Stomach (tissue), 4 donors: ENCODE results near the gene ADGRG1.

Source experiments
- EP300 ChIP-seq: sonication (generic); formaldehyde crosslinking; IDR thresholded peaks from one replicate; pipeline ENCODE4 v1.6.1; 2017; ENCODE audit warnings: antibody characterized with exemption
- POLR2A ChIP-seq, 4 donors: fragments of 450-650 bp; IDR thresholded peaks; one replicate each; pipeline ENCODE4 v1.6.1; 2016; ENCODE audit warnings: antibody characterized with exemption in 4 of 4, control low read depth in 2 of 4, mild to moderate bottlenecking in 1 of 4, moderate library complexity in 1 of 4
- POLR2AphosphoS5 ChIP-seq, 3 donors: sonication (generic); formaldehyde crosslinking; IDR thresholded peaks; one replicate each; pipeline ENCODE4 v1.6.1; 2016; ENCODE audit warnings: antibody characterized with exemption in 3 of 3
- TF ChIP-seq, protein P1 (sequence below), 7 experiments: fragments of 450-650 bp in 4 of 7; fragments of 200-600 bp in 3 of 7; sonication (generic) in 3 of 7; IDR thresholded peaks; one replicate each; pipeline ENCODE4 v1.5.1; 2016 to 2019; ENCODE audit warnings: antibody characterized with exemption in 7 of 7, control low read depth in 2 of 7, mild to moderate bottlenecking in 1 of 7

DNA sequence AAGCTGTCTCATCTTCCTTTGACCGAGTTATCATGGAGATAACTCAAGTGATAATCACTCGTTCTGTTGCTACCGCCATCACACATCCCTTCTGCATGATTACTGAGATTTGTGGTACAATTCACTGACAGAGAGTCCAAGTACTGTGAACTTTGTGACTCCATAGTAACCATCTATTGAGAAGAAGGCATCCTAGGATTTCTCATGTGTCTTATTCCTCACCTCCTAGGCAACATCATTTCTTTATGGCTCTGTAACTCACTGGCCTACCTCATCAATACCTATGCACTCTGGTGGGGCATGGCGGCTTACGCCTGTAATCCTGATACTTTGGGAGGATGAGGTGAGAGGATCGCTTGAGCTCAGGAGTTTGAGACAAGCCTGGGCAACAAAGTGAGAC is 85.6 kb downstream of the ADGRG1 start:
- TF ChIP-seq, protein P1, sequence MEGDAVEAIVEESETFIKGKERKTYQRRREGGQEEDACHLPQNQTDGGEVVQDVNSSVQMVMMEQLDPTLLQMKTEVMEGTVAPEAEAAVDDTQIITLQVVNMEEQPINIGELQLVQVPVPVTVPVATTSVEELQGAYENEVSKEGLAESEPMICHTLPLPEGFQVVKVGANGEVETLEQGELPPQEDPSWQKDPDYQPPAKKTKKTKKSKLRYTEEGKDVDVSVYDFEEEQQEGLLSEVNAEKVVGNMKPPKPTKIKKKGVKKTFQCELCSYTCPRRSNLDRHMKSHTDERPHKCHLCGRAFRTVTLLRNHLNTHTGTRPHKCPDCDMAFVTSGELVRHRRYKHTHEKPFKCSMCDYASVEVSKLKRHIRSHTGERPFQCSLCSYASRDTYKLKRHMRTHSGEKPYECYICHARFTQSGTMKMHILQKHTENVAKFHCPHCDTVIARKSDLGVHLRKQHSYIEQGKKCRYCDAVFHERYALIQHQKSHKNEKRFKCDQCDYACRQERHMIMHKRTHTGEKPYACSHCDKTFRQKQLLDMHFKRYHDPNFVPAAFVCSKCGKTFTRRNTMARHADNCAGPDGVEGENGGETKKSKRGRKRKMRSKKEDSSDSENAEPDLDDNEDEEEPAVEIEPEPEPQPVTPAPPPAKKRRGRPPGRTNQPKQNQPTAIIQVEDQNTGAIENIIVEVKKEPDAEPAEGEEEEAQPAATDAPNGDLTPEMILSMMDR (IDR thresholded peaks at IDR 0.05): no peak
- TF ChIP-seq POLR2A (IDR thresholded peaks at IDR 0.05) (no peak), POLR2AphosphoS5 (IDR thresholded peaks at IDR 0.05) (no peak), EP300 (no peak)
